CD4-positive, alpha-beta T cell treated with Interleukin-12 subunit alpha and Interleukin-12 subunit beta, for 1 hour (primary cell): ENCODE measurements around the gene IFNAR1.

ENCODE experiments used
- DNase-seq: peaks from one replicate; pipeline ENCODE4 v3.0.0-alpha.2; 2020

IFNAR1 gene

DNA sequence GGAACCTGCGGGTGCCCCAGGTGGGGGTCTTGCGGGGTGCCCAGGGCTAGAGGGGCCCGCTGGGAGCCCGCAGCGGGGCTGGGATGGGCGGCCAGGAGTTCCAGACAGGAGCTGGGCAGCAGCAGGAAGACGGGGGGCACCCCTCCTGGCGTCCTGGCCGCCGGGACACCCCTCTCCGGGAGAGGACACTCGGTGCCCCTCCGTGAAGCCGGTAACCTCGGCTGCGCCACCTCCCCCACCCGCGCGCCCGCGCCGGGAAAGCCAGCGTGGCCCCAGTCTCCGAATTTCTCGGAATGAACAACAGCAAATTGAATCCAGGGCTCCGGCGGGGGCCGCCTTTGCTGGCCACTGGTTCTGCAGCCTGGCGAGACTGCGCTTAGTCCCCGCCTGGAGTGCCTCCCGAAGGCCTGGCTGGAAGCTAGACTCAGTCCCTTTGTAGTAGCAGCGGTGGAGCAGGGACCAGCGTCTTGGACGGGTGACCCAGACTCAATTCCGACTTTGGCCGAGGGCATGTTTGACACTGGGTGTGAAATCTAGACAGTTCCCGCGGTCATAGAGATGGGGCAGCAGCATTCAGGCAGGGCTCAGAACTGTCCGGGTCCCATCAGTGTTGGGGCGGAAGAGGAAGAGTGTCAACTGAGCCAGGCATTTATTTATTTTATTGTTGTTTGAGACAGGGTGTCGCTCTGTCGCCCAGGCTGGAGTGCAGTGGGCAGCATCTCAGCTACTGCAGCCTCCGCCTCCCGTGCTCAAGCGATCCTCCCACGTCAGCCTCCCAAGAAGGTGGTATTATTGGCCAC, 79.2 kb downstream of the IFNAR1 start:
- DNase-seq = peak; percentile 22

DNA sequence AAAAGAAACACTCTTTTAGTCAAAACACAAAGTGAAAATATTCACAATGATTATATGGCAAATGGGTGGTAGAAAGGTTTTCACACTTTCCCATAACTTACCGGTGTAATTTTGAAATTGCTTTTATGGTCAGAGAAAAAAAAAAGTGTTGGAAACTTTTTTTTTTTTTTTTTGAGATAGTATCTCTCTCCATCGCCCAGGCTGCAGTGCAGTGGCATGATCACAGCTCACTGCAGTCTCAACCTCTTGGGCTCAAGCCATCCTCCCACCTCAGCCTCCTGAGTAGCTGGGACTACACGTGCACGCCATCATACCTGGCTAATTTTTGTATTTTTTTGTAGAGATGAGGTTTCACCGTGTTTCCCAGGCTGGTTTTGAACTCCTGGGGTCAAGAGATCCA, 81.7 kb downstream of the IFNAR1 start:
- DNase-seq = no peak
